Measurements from ENCODE around the gene NEMP1. TPM values are rescaled to one million over a fixed set of nuclear protein-coding genes. Genes with fewer than 3 reads are reported as not detected.

The NEMP1 gene
- total and polyA plus RNA-seq, 2 of the 8 experiments (the other 6 are each of a cell fraction or from before 2014, with no cell fraction given): 30.1 to 43.2 TPM

DNA sequence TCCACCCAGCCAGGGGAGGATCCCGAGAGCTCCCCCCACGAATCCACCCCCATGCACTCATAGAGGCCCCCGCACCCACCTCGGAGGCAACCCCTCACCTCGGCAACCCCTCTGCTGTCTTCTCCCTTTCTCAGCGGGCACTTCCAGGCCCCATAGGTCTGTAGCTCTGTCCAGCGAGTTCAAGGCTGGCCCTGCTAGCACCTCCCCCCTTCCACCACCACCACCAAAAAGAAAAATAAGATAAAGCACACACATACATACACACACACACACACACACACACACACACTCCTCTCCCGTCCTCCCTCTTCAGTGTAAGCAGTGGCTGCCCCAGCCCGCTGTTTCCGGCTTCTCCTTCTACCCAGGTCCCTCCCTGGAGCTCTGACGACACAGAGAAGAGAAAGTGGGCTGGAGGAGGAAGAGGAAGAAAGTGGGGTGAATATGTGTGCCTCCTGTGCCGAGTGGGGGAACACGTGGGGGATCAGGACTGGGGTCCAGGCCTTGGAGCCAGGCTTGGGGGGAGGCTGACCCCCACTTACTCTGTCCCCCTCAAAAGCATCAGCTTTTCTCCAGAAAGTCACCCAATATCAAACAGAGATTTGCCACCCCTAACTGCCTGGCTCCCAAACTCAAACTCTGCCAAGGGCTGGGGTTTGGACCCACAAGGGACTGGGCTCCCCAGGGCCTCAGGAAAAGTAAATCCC is 32.6 kb upstream of the NEMP1 start, which contains the start of gene STAT6:
Gene STAT6, minus strand, starts transcription at position 332 of the 704 bp plus-strand sequence. CDS start 3,084 bp downstream, outside the sequence.
- WGBS, 2 experiments (ENCODE audit: extremely low coverage in 1 of 2, insufficient coverage in 1 of 2, insufficient read length in 1 of 2, insufficient replicate concordance in 2 of 2, low coverage in 1 of 2, low lambda C conversion rate in 2 of 2, missing lambda C conversion rate in 1 of 2): 21% methylated on average over 7 of the region's 13 CpGs; no CpG with 5 or more reads in 1 of the 2 experiments
- Histone ChIP-seq H2AFZ (ENCODE audit: low read length) (peak within 1 kb of the TSS; percentile 20; the same call in 1 of the 2 replicates), H3K23ac (ENCODE audit: insufficient read length) (no peak within 1 kb of the TSS), H3K79me1 (ENCODE audit: low read depth, low read length) (no peaks in the 10 kb centered on the region), H4K5ac (ENCODE audit: insufficient read length, low read depth, low read length) (peak within 1 kb of the TSS; percentile 94), H2BK120ac (replicated peaks; ENCODE audit: low read depth, low read length) (peak within 1 kb of the TSS; percentile 94), H3K23me2 (ENCODE audit: low read depth, low read length) (peaks cover 15% of the 10 kb centered on the region), H3K4me2 (ENCODE audit: insufficient read depth in 1 of 2, low read depth in 2 of 2, low read length in 2 of 2) (peak within 1 kb of the TSS; percentile 81 to 96), H3K4me3 (ENCODE audit: extremely low read depth in 1 of 4, insufficient read depth in 2 of 4, low read depth in 3 of 4, low read length in 4 of 4) (peak within 1 kb of the TSS; percentile 9 to 59 (median 50)), H3K4me1 (replicated peaks in 1 of 4; ENCODE audit: control insufficient read depth in 3 of 4, insufficient read depth in 4 of 4, low read length in 3 of 4) (peaks cover 3 to 31% (median 15%) of the 10 kb centered on the region in 4 experiments), H3K79me2 (ENCODE audit: control insufficient read depth in 1 of 2, insufficient read depth in 2 of 2, low read length in 2 of 2) (no peaks in the 10 kb centered on the region), H2BK15ac (ENCODE audit: low read length) (peak within 1 kb of the TSS; percentile 73; the same call in 1 of the 2 replicates), H3K4ac (replicated peaks; ENCODE audit: insufficient read length, low read depth, low read length) (peak within 1 kb of the TSS; percentile 92), H2BK20ac (ENCODE audit: low read length) (0 out of 2 replicates have a peak within 1 kb of the TSS, but pooled peaks have one; percentile 6), H2BK5ac (ENCODE audit: low read depth, low read length) (peak within 1 kb of the TSS; percentile 92), H2BK12ac (ENCODE audit: low read depth, low read length) (peak within 1 kb of the TSS; percentile 95), H3K56ac (replicated peaks; ENCODE audit: insufficient read length, low read depth, low read length) (peak within 1 kb of the TSS; percentile 51), H3K27me3 (replicated peaks in 1 of 4; ENCODE audit: control insufficient read depth in 3 of 4, extremely low read depth in 1 of 4, insufficient read depth in 3 of 4, low read length in 3 of 4) (no peaks in the 10 kb centered on the region), H3K14ac (ENCODE audit: insufficient read length) (peak within 1 kb of the TSS; percentile 6), H3K36me3 (ENCODE audit: control insufficient read depth in 2 of 4, insufficient read depth in 4 of 4, low read length in 3 of 4) (no peaks in the 10 kb centered on the region; a peak in 1 of 8 replicates), H2AK5ac (ENCODE audit: low read depth, low read length) (peak within 1 kb of the TSS; percentile 32), H4K91ac (replicated peaks; ENCODE audit: insufficient read length, low read length) (peak within 1 kb of the TSS; percentile 95), H3K9ac (replicated peaks in 1 of 4; ENCODE audit: extremely low read depth in 1 of 4, low read depth in 3 of 4, low read length in 3 of 4) (peak within 1 kb of the TSS in 3 of 4 experiments; percentile 56 to 75 (median 57); a peak in 5 of 7 replicates), H3K9me3 (ENCODE audit: insufficient read depth in 2 of 2, low read depth in 1 of 2, low read length in 1 of 2) (no peaks in the 10 kb centered on the region), H4K8ac (ENCODE audit: extremely low read depth, insufficient read depth, low read length) (peak within 1 kb of the TSS; percentile 88), H3K27ac (ENCODE audit: low read depth, low read length) (peak within 1 kb of the TSS; percentile 87), H3K18ac (ENCODE audit: extremely low read depth, low read length) (peak within 1 kb of the TSS; percentile 97), H4K20me1 (replicated peaks in 1 of 2; ENCODE audit: control insufficient read depth in 1 of 2, insufficient read depth in 2 of 2, low read length in 2 of 2) (no peaks in the 10 kb centered on the region)
- ChIA-PET CTCF (ENCODE audit: partially characterized antibody) (interaction anchor here (0.6 to 15.7 kb wide), 46 partner anchors 9 to 475 kb away, joined by 3 to 325 read pairs (median 7); partner anchors contain the start of genes LRP1, MYO1A, NAB2 and NEMP1), POLR2A (ENCODE audit: partially characterized antibody) (interaction anchor here (0.7 to 13.0 kb wide), 35 partner anchors 8 to 959 kb away, joined by 3 to 352 read pairs (median 5); partner anchors contain the start of genes LRP1, MYL6B, MYO1A and NAB2)
- no peak for DNase-seq (ENCODE audit: low read depth in 1 of 2, low spot score in 2 of 2)
- no peak for FAIRE-seq
- TF ChIP-seq POLR2AphosphoS5 (IDR thresholded peaks at IDR 0.05; ENCODE audit: low read depth, low read length): no peak
- TF ChIP-seq, protein P1, sequence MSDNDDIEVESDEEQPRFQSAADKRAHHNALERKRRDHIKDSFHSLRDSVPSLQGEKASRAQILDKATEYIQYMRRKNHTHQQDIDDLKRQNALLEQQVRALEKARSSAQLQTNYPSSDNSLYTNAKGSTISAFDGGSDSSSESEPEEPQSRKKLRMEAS (IDR thresholded peaks at IDR 0.05): 0 out of 2 replicates have a peak, but pooled peaks have one; percentile 6
- no peak for TF ChIP-seq TCF12 (IDR thresholded peaks at IDR 0.05; ENCODE audit: low read depth, low read length)
- TF ChIP-seq, protein P2, sequence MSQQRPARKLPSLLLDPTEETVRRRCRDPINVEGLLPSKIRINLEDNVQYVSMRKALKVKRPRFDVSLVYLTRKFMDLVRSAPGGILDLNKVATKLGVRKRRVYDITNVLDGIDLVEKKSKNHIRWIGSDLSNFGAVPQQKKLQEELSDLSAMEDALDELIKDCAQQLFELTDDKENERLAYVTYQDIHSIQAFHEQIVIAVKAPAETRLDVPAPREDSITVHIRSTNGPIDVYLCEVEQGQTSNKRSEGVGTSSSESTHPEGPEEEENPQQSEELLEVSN (IDR thresholded peaks at IDR 0.05): peak; percentile 17
- TF ChIP-seq RBBP5 (IDR thresholded peaks at IDR 0.05; ENCODE audit: borderline replicate concordance, low read depth, low read length): no peak
- no peak for TF ChIP-seq KDM5A (IDR thresholded peaks at IDR 0.05; ENCODE audit: low read length)
- TF ChIP-seq, protein P3, sequence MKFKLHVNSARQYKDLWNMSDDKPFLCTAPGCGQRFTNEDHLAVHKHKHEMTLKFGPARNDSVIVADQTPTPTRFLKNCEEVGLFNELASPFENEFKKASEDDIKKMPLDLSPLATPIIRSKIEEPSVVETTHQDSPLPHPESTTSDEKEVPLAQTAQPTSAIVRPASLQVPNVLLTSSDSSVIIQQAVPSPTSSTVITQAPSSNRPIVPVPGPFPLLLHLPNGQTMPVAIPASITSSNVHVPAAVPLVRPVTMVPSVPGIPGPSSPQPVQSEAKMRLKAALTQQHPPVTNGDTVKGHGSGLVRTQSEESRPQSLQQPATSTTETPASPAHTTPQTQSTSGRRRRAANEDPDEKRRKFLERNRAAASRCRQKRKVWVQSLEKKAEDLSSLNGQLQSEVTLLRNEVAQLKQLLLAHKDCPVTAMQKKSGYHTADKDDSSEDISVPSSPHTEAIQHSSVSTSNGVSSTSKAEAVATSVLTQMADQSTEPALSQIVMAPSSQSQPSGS (IDR thresholded peaks at IDR 0.05; ENCODE audit: low read length): 0 out of 2 replicates have a peak, but pooled peaks have one; percentile 1
- no peak for TF ChIP-seq CBX8 (IDR thresholded peaks at IDR 0.05; ENCODE audit: borderline replicate concordance, low read depth, low read length)
